SK-N-DZ (cell line): ENCODE data around the gene ARHGAP25.

Experiments
- DNase-seq: peaks from one replicate; pipeline ENCODE4 v3.0.0-alpha.2; 2015; ENCODE audit warnings: low spot score

ARHGAP25 gene

DNA sequence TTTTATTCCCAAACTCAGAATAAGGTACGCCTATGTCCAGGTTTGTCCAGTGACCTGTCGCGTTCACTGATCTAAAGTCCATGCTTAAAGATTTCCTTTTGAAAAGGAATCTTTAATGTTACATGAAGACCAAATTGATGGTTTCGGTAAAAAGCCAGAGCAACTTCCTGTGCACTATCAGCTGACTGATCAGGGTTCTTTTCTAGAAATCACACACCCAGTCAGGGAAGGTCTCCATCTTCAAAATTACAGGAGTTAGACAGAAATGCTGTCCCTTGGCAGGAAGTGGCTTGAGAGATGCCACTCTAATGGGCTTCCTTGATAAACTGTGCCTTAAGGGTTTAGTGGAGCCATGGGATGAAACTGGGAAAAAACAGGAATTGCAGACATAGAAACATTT is 14.7 kb upstream of the ARHGAP25 start:
- DNase-seq: no peak

DNA sequence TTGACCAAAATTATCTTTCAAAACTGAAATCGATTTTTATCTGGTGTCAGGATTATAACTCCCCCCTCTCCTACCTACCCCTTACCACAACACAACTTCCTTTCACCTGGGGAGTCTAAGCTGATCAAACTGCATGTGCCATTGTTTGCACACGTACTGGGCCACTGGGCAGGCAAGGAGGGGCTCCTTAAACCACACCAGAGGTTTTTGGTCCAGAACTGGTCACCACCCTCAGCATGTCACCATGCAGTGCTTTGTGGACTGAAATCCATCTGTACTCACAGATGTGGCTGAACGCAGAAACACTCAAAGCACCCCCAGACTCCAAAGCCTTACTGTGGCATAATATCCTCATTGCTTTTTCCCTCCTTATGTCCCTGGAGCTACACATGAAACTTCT is 13.9 kb upstream of the ARHGAP25 start:
- no peak for DNase-seq

GRCh38 chr2:68721482-68722101 is 13.0 kb upstream of the ARHGAP25 start:
- DNase-seq: no peak

DNA sequence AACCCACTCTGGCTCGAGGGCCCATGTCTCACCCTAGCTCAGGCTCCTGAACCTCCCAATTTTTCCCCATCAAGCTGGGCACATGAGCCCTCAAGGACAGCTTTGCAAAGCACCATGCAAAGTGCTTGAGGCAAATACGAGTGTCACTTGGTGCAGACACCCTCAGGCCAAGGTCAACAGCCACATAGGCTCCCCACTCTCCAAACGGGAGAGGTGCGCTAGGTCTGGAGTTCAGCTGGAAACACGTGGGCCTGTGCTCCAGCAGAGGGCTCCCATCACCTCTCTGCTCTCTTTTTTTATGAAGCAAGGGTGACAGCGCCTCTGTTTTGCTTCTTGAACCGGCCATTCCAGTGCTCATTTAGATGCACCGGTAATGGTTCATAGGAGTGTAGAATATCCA is 11.9 kb upstream of the ARHGAP25 start:
- DNase-seq: no peak

DNA sequence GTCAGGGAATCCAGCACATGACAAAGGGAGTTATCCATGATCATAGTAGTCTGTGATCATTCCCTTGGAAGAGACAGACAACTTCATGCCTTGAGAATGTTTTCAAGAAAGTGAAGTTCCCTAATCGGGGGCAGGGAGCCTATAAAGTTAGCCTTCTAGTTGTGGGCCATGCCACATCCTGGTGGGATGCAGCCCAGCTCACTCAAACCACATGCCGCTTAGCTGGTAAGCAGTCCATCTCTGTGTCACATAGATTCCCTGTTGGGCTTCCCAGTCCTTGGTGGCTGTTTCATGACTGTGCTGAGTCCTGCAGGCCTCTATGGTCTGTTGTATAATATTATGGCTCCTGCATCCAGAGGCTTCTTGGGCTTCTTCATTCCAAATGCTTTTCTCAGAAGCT is 11.4 kb upstream of the ARHGAP25 start:
- no peak for DNase-seq

- DNase-seq: no peak
These were observed 8.5 kb upstream of the ARHGAP25 start for GRCh38 chr2:68726100-68726499.

DNA sequence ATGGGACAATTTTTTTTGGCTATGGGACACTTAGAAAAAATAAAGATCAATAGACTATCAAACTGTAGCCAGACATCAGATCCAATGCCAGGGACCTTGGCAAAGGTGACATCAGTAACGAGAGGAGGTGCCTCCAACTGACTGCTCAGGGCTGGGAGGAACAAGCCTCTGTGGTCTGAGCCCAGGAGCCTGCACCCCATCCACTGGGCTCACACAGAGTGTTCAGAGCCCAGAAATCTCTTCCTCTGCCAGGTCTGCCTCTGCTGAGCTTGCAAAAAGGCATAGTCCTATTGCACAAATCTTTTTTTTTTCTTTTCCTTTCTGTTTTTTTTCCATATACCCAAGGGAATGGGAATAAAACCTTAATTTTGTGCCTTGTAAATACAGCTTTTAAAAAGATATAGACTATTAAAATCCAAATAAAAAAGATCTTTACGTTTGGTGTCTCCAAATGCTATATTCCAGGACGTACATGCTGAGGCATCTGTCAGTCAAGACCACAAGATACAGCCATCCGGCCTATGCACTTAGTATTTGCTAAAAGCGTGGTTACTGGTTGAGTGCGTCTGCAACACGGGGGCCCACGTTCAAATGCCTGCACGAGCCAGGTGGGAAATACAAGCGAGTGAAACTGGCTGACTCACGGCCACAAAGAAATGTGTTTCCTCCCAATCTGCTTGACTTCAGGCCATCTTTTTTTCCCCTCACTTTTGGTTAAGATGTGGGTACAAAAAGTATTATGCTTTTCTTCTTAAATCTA is 7.8 kb upstream of the ARHGAP25 start:
- DNase-seq: no peak

- DNase-seq: no peak
These were observed 6.8 kb upstream of the ARHGAP25 start for GRCh38 chr2:68727683-68728375.

DNA sequence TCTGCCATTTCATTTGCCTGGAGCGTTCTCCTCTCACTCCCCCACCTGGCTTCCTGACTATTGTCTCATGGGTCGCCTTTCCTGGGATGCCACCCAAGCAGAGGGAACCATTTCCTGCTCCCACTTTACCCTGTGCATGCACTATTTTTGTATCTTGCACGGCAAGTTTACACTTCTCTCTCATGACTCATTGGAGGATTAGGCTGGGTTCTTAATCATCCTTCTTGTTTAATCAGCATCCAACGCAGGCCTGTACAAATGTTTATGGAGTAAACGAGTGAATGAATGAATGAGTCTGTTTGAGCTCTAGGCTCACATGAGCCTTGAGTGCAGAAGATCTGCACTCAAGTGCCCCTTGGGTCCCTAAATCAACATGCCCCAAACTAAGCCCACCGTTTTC is 3.8 kb upstream of the ARHGAP25 start:
- DNase-seq: no peak

DNA sequence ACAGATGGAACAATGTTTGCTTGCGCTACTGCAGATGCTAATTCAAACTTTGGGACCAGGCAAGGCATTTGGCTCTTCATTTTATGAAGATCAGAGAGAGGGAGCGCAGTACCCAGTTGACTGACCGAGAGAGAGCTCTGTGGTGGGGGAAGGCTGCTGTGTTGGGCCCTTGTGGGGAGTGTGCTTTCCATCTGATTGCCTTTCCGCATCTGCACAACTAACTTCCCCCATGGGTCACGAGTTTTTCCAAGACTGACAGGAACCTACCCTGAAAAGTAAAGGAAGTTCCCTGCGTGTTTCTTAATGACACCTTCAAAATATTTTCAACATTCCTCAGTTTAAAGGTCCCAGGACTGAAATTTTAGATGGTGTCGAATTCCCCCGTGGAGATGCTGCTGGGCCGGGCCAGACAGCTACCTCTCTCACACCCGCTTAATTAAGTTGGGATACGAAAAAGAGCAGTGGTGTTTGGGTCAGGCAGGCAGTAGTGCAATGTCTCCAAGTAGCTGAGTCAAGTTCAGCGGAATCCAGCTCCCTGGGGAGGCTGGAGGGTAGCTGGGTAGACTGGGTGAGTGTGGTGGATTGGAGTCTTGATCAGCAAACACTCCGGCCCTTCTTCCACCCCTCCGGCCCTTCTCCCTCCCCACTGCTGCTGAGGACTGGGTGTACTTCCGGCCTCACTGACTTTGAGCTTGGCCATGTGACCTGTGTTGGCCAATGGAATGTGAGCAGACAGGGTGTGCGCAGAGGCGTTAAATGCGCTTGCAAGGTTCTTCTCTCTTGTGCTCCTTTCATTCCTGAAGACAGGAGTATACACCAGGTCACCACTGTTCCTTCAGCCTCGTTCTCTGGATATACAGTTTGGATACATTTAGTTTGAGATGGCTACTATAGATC is 2.3 kb upstream of the ARHGAP25 start:
- no peak for DNase-seq

- no peak for DNase-seq
These were observed 1.2 kb upstream of the ARHGAP25 start for GRCh38 chr2:68733365-68733764.

GRCh38 chr2:68734176-68734575 is 435 bp upstream of the ARHGAP25 start:
- no peak for DNase-seq

- no peak for DNase-seq
These were observed 1.5 kb downstream of the ARHGAP25 start for GRCh38 chr2:68736086-68736485.

DNA sequence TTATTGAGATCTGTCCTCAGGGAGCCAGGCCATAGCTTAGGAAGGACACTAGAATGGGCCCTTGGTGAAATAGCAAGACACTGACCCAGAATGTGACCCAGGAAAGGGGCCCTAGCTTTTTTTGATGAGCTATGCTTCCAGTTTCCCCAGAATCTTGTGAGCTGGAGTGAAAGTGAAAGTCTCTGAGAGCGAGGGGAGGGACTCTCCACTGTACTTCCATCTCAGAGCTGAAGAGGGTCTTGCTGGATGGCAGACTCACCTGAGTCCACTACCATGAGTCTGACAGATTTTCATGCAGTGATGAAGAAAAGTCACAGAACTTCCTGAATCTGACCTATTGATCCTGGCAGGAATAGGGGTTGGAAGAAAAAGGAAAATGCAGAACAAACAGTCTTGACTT is 3.1 kb downstream of the ARHGAP25 start:
- DNase-seq: no peak

- no peak for DNase-seq
These were observed 4.4 kb downstream of the ARHGAP25 start for GRCh38 chr2:68738906-68739594.

DNA sequence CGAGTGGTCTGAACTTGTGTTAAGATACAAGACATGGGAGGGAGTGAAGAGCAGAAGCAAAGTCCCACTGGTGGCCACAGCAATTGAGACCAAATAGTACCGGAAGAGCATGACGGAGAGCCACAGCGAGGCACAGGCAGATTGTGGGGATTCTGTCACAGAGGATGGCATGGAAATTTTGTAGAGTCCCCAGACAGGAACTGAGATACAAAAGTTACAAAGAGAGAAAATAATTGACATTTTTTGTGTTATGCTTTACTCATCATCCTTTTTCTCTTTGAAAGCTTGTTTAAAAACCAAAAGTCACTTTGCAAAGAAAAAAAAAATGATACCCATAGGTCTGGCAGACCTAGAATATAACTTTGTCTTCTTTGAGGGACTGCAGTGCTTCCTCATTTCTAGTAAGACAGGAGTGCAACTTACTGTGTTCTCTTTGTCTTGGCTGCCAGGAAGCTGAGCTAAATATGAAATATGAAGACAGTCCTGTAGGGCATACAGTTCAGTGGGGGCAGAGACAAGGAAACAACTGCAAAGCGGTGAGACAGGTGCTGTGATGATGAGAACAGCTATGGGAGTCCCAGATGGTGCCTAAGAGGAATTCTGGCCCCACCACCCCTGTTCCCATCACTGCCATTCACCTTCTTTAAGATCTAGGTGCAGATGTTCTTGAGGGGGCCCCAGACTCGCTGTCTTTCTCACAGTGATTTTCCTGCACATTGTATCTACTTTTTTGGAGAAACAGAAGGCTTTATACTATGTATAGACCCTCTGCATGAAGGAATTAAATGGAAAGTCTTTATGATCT is 5.2 kb downstream of the ARHGAP25 start:
- no peak for DNase-seq

DNA sequence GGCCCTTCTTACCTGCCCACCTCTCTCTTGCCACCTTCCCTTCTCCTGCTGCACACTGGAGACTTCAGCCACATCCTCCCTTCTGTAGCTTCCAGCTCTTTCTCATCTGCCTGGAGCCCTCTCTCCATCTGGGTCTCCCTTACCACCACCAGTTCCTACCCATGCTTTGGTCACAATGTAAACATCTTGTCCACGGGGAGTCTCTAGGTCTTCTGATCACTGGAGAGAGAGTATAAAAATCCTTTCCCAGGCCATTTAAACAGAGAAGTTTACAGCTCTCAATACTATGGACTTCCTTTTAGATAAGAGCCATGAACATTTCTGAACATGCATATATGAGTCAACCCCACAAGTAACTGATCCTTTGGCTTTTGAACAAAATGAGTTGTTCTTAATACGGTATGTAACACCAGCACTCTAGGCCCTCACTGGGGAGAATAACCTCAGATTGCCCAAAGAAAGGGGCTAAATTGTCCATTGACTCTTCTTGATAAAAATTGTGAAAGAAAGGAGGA is 5.8 kb downstream of the ARHGAP25 start:
- DNase-seq: no peak

DNA sequence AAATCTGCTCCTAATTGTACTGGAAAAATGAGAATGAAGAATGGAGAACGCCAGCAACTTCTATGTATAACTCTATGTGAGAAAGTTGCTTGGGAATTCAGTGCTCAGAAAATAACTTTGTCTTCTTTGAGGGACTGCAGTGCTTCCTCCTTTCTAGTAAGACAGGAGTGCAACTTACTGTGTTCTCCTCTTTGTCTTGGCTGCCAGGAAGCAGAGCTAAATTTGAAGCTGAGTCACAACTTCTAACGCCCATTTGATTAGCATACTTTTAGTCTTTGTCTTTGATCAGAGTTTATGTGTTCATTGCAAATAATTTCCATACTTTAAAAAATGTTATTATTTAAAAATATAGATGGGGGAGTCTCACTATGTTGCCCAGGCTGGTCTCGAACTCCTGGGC is 6.6 kb downstream of the ARHGAP25 start:
- no peak for DNase-seq

DNA sequence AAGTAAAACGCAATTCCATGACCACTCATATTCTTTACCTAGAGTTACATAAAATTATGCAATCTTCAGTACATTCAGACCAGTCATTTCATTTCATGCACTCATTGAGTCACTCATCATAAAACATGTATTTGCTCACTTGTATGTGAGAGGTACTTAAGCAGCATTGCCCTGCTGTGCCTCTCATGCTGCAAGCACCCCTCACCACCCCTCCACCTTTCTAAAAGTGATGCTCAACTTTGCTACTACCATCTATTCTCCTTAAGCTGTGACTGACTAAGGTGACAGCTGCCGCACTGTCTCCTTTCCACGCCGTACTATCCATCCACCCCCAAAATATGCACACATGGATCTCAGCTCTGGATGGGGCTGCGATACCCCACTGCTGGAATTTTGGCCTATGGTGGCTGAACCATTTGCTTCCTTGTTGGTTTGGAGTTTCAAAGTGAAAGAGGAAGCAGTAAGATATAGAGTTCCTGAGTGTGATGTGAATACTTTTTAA is 7.2 kb downstream of the ARHGAP25 start:
- no peak for DNase-seq
